OCI-LY7 (cell line): ENCODE data around the gene LYPD1. TPM values are rescaled to one million over a fixed set of nuclear protein-coding genes. Genes with fewer than 3 reads are reported as not detected.

Experiments used
- BruUV-seq: library from RNA; stranded (reverse); fragments of 400-500 nt; replicated peaks from 2 replicates; lab custom pipeline; 2021; lab: Mats Ljungman, UMichigan
- CTCF ChIA-PET: fragments of 300-600 bp; sonication (Branson Sonifier 250); formaldehyde crosslinking; loops from one replicate; lab custom pipeline; 2022; ENCODE audit warnings: antibody characterized with exemption; ENCODE audit not compliant: unreplicated experiment; lab: Charles Lee
- POLR2A ChIA-PET: fragments of 300-600 bp; sonication (Branson Sonifier 250); formaldehyde crosslinking; loops from one replicate; lab custom pipeline; 2022; ENCODE audit warnings: antibody characterized with exemption; lab: Charles Lee
- DNase-seq: peaks from one replicate; pipeline ENCODE4 v3.0.0-alpha.2; 2015; ENCODE audit warnings: low spot score
- H2AFZ ChIP-seq: fragments of 200-600 bp; sonication (generic), shearing (Covaris generic); 2 replicates; pipeline ENCODE4 v1.6.1; 2014; ENCODE audit warnings: mild to moderate bottlenecking, antibody characterized with exemption, low read length, moderate library complexity
- H3K27ac ChIP-seq: fragments of 200-600 bp; sonication (generic); 2 replicates; pipeline ENCODE4 v1.5.1; 2014; ENCODE audit warnings: mixed run types, low read depth, mild to moderate bottlenecking, moderate library complexity, low read length, inconsistent platforms; ENCODE audit not compliant: poor library complexity, severe bottlenecking
- H3K36me3 ChIP-seq: fragments of 200-600 bp; sonication (generic); 2 replicates; pipeline ENCODE4 v1.6.1; 2014; ENCODE audit warnings: mild to moderate bottlenecking, antibody characterized with exemption, low read length, moderate library complexity, mixed read lengths; ENCODE audit not compliant: insufficient read depth
- H3K4me1 ChIP-seq: fragments of 200-600 bp; sonication (generic); 2 replicates; pipeline ENCODE4 v1.5.1; 2014; ENCODE audit warnings: mild to moderate bottlenecking, low read length; ENCODE audit not compliant: insufficient read depth, poor library complexity, severe bottlenecking
- H3K4me2 ChIP-seq: fragments of 200-600 bp; sonication (generic); 2 replicates; pipeline ENCODE4 v1.6.1; 2014; ENCODE audit warnings: mild to moderate bottlenecking, low read length
- H3K4me3 ChIP-seq: fragments of 200-600 bp; sonication (generic); 2 replicates; pipeline ENCODE4 v1.5.1; 2014; ENCODE audit warnings: mild to moderate bottlenecking, low read depth, low read length; ENCODE audit not compliant: poor library complexity, severe bottlenecking
- H3K79me2 ChIP-seq: fragments of 200-600 bp; sonication (generic); 2 replicates; pipeline ENCODE4 v1.6.1; 2016; ENCODE audit warnings: low read depth, mild to moderate bottlenecking, low read length, moderate library complexity, mixed read lengths; ENCODE audit not compliant: insufficient read depth
- H3K9me2 ChIP-seq: fragments of 200-600 bp; sonication (generic); 2 replicates; pipeline ENCODE4 v1.6.1; 2016; ENCODE audit warnings: mild to moderate bottlenecking, low read length, mixed read lengths; ENCODE audit not compliant: insufficient read depth
- H3K9me3 ChIP-seq: fragments of 200-600 bp; sonication (generic); 2 replicates; pipeline ENCODE4 v1.6.1; 2014; ENCODE audit warnings: mild to moderate bottlenecking, mixed run types, low read length, mixed read lengths
- H4K20me1 ChIP-seq: fragments of 200-600 bp; sonication (generic); 2 replicates; pipeline ENCODE4 v1.6.1; 2014; ENCODE audit warnings: mild to moderate bottlenecking, antibody characterized with exemption, low read length, moderate library complexity, mixed read lengths; ENCODE audit not compliant: insufficient read depth
- CTCF ChIP-seq: fragments of 200-600 bp; sonication (generic); conservative IDR thresholded peaks from 2 replicates; pipeline ENCODE4 v1.5.1; 2014; ENCODE audit warnings: mild to moderate bottlenecking, antibody characterized with exemption, low read length, moderate library complexity, mixed read lengths
- EZH2phosphoT487 ChIP-seq: fragments of 200-600 bp; sonication (generic); IDR thresholded peaks from 2 replicates; pipeline ENCODE4 v1.6.1; 2018; ENCODE audit warnings: low read depth, borderline replicate concordance, mild to moderate bottlenecking, mixed run types, antibody characterized with exemption, low read length, moderate library complexity, mixed read lengths
- intact Hi-C: fragments of 100-400 bp; cut with micrococcal nuclease; formaldehyde crosslinking; loops from one replicate; pipeline ENCODE4 v1.10.0; 2022; ENCODE audit not compliant: unreplicated experiment
- total RNA-seq, 2 experiments: library from RNA; depleted of rRNA in 1 of 2; stranded (reverse); fragments of >200 nt in 1 of 2; shearing (Covaris generic) in 1 of 2; gene quantifications; 2 replicates each; pipeline ENCODE4 v1.2.3, GENCODE V29; 2014 to 2022

Gene LYPD1
- total RNA-seq, 2 experiments from 2014 or later, result 1.4 to 1.8 TPM

GRCh38 chr2:132668987-132669907, 758 bp downstream of the LYPD1 start:
- H3K4me2 ChIP-seq, result no peak overlapping the region
- no peak overlapping the region for H2AFZ ChIP-seq
- CTCF ChIA-PET, result interaction anchor here (0.6 kb wide), 1 partner anchor 21 kb away, joined by 3 read pairs; no protein-coding TSS in a partner anchor
- no TSS peak for BruUV-seq
- H3K4me1 ChIP-seq, result no peaks in the 10 kb centered on the region
- H3K9me3 ChIP-seq, result no peaks in the 10 kb centered on the region
- H4K20me1 ChIP-seq, result no peaks in the 10 kb centered on the region
- intact Hi-C loops, result no loop called here
- H3K79me2 ChIP-seq, result no peaks in the 10 kb centered on the region
- DNase-seq, result no peak
- no peak overlapping the region for H3K4me3 ChIP-seq
- TF ChIP-seq EZH2phosphoT487, result no peak
- no peak for TF ChIP-seq CTCF
- no peaks in the 10 kb centered on the region for H3K9me2 ChIP-seq
- no peaks in the 10 kb centered on the region for H3K36me3 ChIP-seq
- H3K27ac ChIP-seq, result no peak overlapping the region
- POLR2A ChIA-PET, result no interaction called here

- H3K36me3 ChIP-seq, result no peaks in the 10 kb centered on the region
- no peak overlapping the region for H3K27ac ChIP-seq
- no peaks in the 10 kb centered on the region for H3K79me2 ChIP-seq
- no peak for DNase-seq
- no peak overlapping the region for H3K4me2 ChIP-seq
- no TSS peak for BruUV-seq
- intact Hi-C loops, result no loop called here
- ChIA-PET CTCF (interaction anchor here (0.6 kb wide), 1 partner anchor 20 kb away, joined by 3 read pairs; no protein-coding TSS in a partner anchor), POLR2A (no interaction called here)
- no peak overlapping the region for H3K4me3 ChIP-seq
- TF ChIP-seq EZH2phosphoT487 (no peak), CTCF (no peak)
- no peaks in the 10 kb centered on the region for H3K4me1 ChIP-seq
- H4K20me1 ChIP-seq, result no peaks in the 10 kb centered on the region
- no peaks in the 10 kb centered on the region for H3K9me2 ChIP-seq
- no peaks in the 10 kb centered on the region for H3K9me3 ChIP-seq
- H2AFZ ChIP-seq, result no peak overlapping the region
These were observed 1.7 kb downstream of the LYPD1 start for GRCh38 chr2:132668189-132668823.
